ENCODE measurements around the gene MBTPS1.

The MBTPS1 gene

GRCh38 chr16:84068783-84069462 lies 47.8 kb downstream of the MBTPS1 start:
- DNase-seq: no peak

GRCh38 chr16:84068041-84068440 lies 48.7 kb downstream of the MBTPS1 start:
- DNase-seq: no peak

- no peak for DNase-seq
Measured at GRCh38 chr16:84067640-84068039, 49.1 kb downstream of the MBTPS1 start.

- DNase-seq: peak in 1 of 2 experiments; percentile 26
Measured at GRCh38 chr16:84065536-84066132, 51.1 kb downstream of the MBTPS1 start.

- no peak for DNase-seq
Measured at GRCh38 chr16:84063980-84064379, 52.8 kb downstream of the MBTPS1 start.

- DNase-seq: peak; percentile 10 to 19
Measured at GRCh38 chr16:84062734-84063640, 53.8 kb downstream of the MBTPS1 start.

GRCh38 chr16:84061236-84061819 lies 55.4 kb downstream of the MBTPS1 start:
- DNase-seq: no peak

- no peak for DNase-seq
Measured at GRCh38 chr16:84059946-84060901, 56.5 kb downstream of the MBTPS1 start.

- DNase-seq: no peak
Measured at GRCh38 chr16:84059111-84059510, 57.6 kb downstream of the MBTPS1 start.

- no peak for DNase-seq
Measured at GRCh38 chr16:84058664-84059063, 58.1 kb downstream of the MBTPS1 start.

GRCh38 chr16:84058211-84058610 lies 58.5 kb downstream of the MBTPS1 start:
- no peak for DNase-seq

- no peak for DNase-seq
Measured at GRCh38 chr16:84056933-84057332, 59.8 kb downstream of the MBTPS1 start.

GRCh38 chr16:84055801-84056634 lies 60.7 kb downstream of the MBTPS1 start:
- DNase-seq: no peak

GRCh38 chr16:84055366-84055765 lies 61.4 kb downstream of the MBTPS1 start:
- DNase-seq: no peak

- no peak for DNase-seq
Measured at GRCh38 chr16:84054916-84055315, 61.8 kb downstream of the MBTPS1 start.

GRCh38 chr16:84054271-84054670 lies 62.5 kb downstream of the MBTPS1 start:
- DNase-seq: no peak

- DNase-seq: no peak
Measured at GRCh38 chr16:84053237-84053636, 63.5 kb downstream of the MBTPS1 start.

GRCh38 chr16:84052071-84052622 lies 64.6 kb downstream of the MBTPS1 start:
- DNase-seq: no peak

- no peak for DNase-seq
Measured at GRCh38 chr16:84050316-84050715, 66.4 kb downstream of the MBTPS1 start.

GRCh38 chr16:84049403-84050060 lies 67.2 kb downstream of the MBTPS1 start:
- no peak for DNase-seq

All from NCI-H1930 (cell line).